HepG2 (cell line): ENCODE results near the gene AFF1. TPM values are rescaled to one million over a fixed set of nuclear protein-coding genes. Genes with fewer than 3 reads are reported as not detected.

Experiments
- ATF3 ChIP-seq: sonication (generic); formaldehyde crosslinking; IDR thresholded peaks from 2 replicates; pipeline ENCODE4 v1.4.0; 2020; ENCODE audit warnings: missing genetic modification reagents
- CHD4 ChIP-seq: fragments of 200-600 bp; sonication (generic); IDR thresholded peaks from 2 replicates; pipeline ENCODE4 v1.7.0; 2017; ENCODE audit warnings: mild to moderate bottlenecking, low read length, borderline replicate concordance
- FOXO1 ChIP-seq: sonication (generic); formaldehyde crosslinking; IDR thresholded peaks from 2 replicates; pipeline ENCODE4 v1.4.0; 2020; ENCODE audit warnings: missing genetic modification reagents
- GRHL1 ChIP-seq: sonication (generic); formaldehyde crosslinking; conservative IDR thresholded peaks from 2 replicates; pipeline ENCODE4 v1.8.0; 2022; ENCODE audit warnings: missing genetic modification reagents
- HNF1B ChIP-seq: sonication (generic); formaldehyde crosslinking; IDR thresholded peaks from 2 replicates; pipeline ENCODE4 v1.5.1; 2020; ENCODE audit warnings: mild to moderate bottlenecking, moderate library complexity, missing genetic modification reagents
- JUND ChIP-seq: sonication (generic); formaldehyde crosslinking; IDR thresholded peaks from 2 replicates; pipeline ENCODE4 v1.8.0; 2022; ENCODE audit warnings: mild to moderate bottlenecking, missing genetic modification reagents
- NCOR1 ChIP-seq: fragments of 200-600 bp; sonication (generic); IDR thresholded peaks from 2 replicates; pipeline ENCODE4 v1.7.0; 2017; ENCODE audit warnings: antibody characterized with exemption, low read length, borderline replicate concordance
- NFIC ChIP-seq: IDR thresholded peaks from 2 replicates; pipeline ENCODE4 v1.6.1; 2012; ENCODE audit warnings: mild to moderate bottlenecking, low read length, inconsistent platforms
- POLR2A ChIP-seq, 2 experiments: IDR thresholded peaks; 2 replicates each; pipeline ENCODE4 v1.6.1; 2011; ENCODE audit warnings: low read depth in 2 of 2, low read length in 2 of 2, mild to moderate bottlenecking in 1 of 2, moderate library complexity in 1 of 2; ENCODE audit not compliant: insufficient read depth in 1 of 2
- POLR2AphosphoS5 ChIP-seq: IDR thresholded peaks from 2 replicates; pipeline ENCODE4 v1.6.1; 2012; ENCODE audit warnings: low read depth, low read length
- SETDB1 ChIP-seq: sonication (generic); formaldehyde crosslinking; IDR thresholded peaks from 2 replicates; pipeline ENCODE4 v1.5.1; 2020; ENCODE audit warnings: missing genetic modification reagents, mild to moderate bottlenecking, borderline replicate concordance
- TBX2 ChIP-seq: sonication (generic); formaldehyde crosslinking; IDR thresholded peaks from 2 replicates; pipeline ENCODE4 v1.5.0; 2020; ENCODE audit warnings: missing genetic modification reagents, mild to moderate bottlenecking, borderline replicate concordance
- XRCC5 ChIP-seq: fragments of 200-400 bp; formaldehyde crosslinking; optimal IDR thresholded peaks from 2 replicates; pipeline ENCODE3; 2017; ENCODE audit warnings: mild to moderate bottlenecking, low read length
- ZBTB14 ChIP-seq: sonication (generic); formaldehyde crosslinking; IDR thresholded peaks from 2 replicates; pipeline ENCODE4 v1.4.0; 2020; ENCODE audit warnings: missing genetic modification reagents
- ZBTB7B ChIP-seq: sonication (generic); formaldehyde crosslinking; IDR thresholded peaks from 2 replicates; pipeline ENCODE4 v1.4.0; 2020; ENCODE audit warnings: missing genetic modification reagents
- ZNF280B ChIP-seq: sonication (generic); formaldehyde crosslinking; IDR thresholded peaks from 2 replicates; pipeline ENCODE4 v1.5.0; 2020; ENCODE audit warnings: missing genetic modification reagents, mild to moderate bottlenecking, borderline replicate concordance
- ZNF468 ChIP-seq: sonication (generic); formaldehyde crosslinking; IDR thresholded peaks from 2 replicates; pipeline ENCODE4 v1.8.0; 2022; ENCODE audit warnings: mild to moderate bottlenecking, moderate library complexity, missing genetic modification reagents
- ZNF788 ChIP-seq: sonication (generic); formaldehyde crosslinking; IDR thresholded peaks from 2 replicates; pipeline ENCODE4 v1.5.0; 2020; ENCODE audit warnings: mild to moderate bottlenecking, missing genetic modification reagents, borderline replicate concordance
- ZNF850 ChIP-seq: sonication (generic); formaldehyde crosslinking; conservative IDR thresholded peaks from 2 replicates; pipeline ENCODE4 v1.9.0; 2021; ENCODE audit warnings: mild to moderate bottlenecking, missing genetic modification reagents
- ZUFSP ChIP-seq: sonication (generic); formaldehyde crosslinking; IDR thresholded peaks from 2 replicates; pipeline ENCODE4 v1.9.0; 2021; ENCODE audit warnings: missing genetic modification reagents, mild to moderate bottlenecking, borderline replicate concordance
- polyA plus RNA-seq, 8 experiments: library from polyadenylated mRNA; depleted of rRNA in 3 of 8; stranded (reverse) in 7 of 8; unstranded in 1 of 8; fragments of >200 nt; fragmentation: Illumina TruSeq in 4 of 8; extraction: Trizol in 4 of 8; gene quantifications; 2 replicates each; pipeline versions ENCODE4 v1.2.1 to v1.2.3, GENCODE V29; 2011 to 2016; ENCODE audit warnings: low read depth in 4 of 8, missing spikeins in 1 of 8, mixed read lengths in 1 of 8; ENCODE audit not compliant: insufficient read depth in 1 of 8
- total RNA-seq, 5 experiments: library from RNA; depleted of rRNA; stranded (reverse); fragments of >200 nt; fragmentation: Illumina TruSeq; extraction: Trizol; gene quantifications; 2 replicates each; pipeline ENCODE4 v1.2.3, GENCODE V29; 2016; ENCODE audit warnings: low read depth in 1 of 5

The AFF1 gene
- total and polyA plus RNA-seq, 2 of the 13 experiments (the other 11 are each of a cell fraction or from before 2014, with no cell fraction given), result 15.5 to 15.9 TPM

GRCh38 chr4:86891762-86892635 is 42.8 kb upstream of the AFF1 start, which contains the start of gene C4orf36 (continued):
- TF ChIP-seq TBX2 (CRISPR knock-in tag) (peak; percentile 76), ZUFSP (CRISPR knock-in tag) (no peak), ZNF788 (CRISPR knock-in tag) (peak; percentile 35; the same call in 1 of the 2 replicates), ZNF850 (CRISPR knock-in tag) (0 out of 2 replicates have a peak, but pooled peaks have one; percentile 41), NFIC (no peak), CHD4 (no peak), ZBTB7B (no peak), ATF3 (CRISPR knock-in tag) (no peak), FOXO1 (CRISPR knock-in tag) (0 out of 2 replicates have a peak, but pooled peaks have one; percentile 24), POLR2AphosphoS5 (no peak), ZNF468 (0 out of 2 replicates have a peak, but pooled peaks have one; percentile 28), XRCC5 (peak; percentile 15), SETDB1 (no peak), ZNF280B (CRISPR knock-in tag) (peak; percentile 19), JUND (CRISPR knock-in tag) (no peak), GRHL1 (no peak), NCOR1 (no peak), ZBTB14 (CRISPR knock-in tag) (peak; percentile 92), POLR2A (IDR thresholded peaks at IDR 0.05; ENCODE audit: insufficient read depth in 1 of 2, low read depth in 2 of 2, low read length in 2 of 2) (no peak), HNF1B (CRISPR knock-in tag) (no peak)
